OCI-LY3 (cell line): ENCODE results near the gene OTOG.

Experiments used
- CTCF ChIP-seq: fragments of 200-600, 300-600 bp; sonication (generic); IDR thresholded peaks from 2 replicates; pipeline ENCODE4 v1.5.1; 2014; ENCODE audit warnings: antibody characterized with exemption, low read length, low read depth
- EZH2phosphoT487 ChIP-seq: fragments of 200-600 bp; shearing (Covaris generic); IDR thresholded peaks from 2 replicates; pipeline ENCODE4 v1.6.1; 2018; ENCODE audit warnings: antibody characterized with exemption, mixed run types, low read depth

- TF ChIP-seq CTCF = no peak
- TF ChIP-seq EZH2phosphoT487 = no peak
Observed at GRCh38 chr11:17527628-17527995, 19.4 kb upstream of the OTOG start.
